H1 (cell line): Measurements from ENCODE around the gene SLC9A5. TPM values are rescaled to one million over a fixed set of nuclear protein-coding genes. Genes with fewer than 3 reads are reported as not detected.
A peak's percentile ranks its signal among the peaks of the same experiment; 100 is the strongest.

Experiments used
- CTCF ChIP-seq, 3 experiments: IDR thresholded peaks; 1 replicate in 2 of 3; 2 replicates in 1 of 3; pipeline versions ENCODE4 v1.5.1 to v1.6.1; 2011; ENCODE audit warnings: low read length in 3 of 3, mild to moderate bottlenecking in 3 of 3, inconsistent platforms in 2 of 3, low read depth in 1 of 3, moderate library complexity in 1 of 3; ENCODE audit not compliant: insufficient read depth in 1 of 3; ENCODE audit errors: control extremely low read depth in 1 of 3
- EP300 ChIP-seq, 2 experiments: IDR thresholded peaks; 1 replicate in 1 of 2; 2 replicates in 1 of 2; pipeline ENCODE4 v1.6.1; 2011 to 2012; ENCODE audit warnings: low read depth in 2 of 2, low read length in 2 of 2, mild to moderate bottlenecking in 2 of 2, borderline replicate concordance in 1 of 2, inconsistent platforms in 1 of 2, moderate library complexity in 1 of 2
- RAD21 ChIP-seq, 2 experiments: IDR thresholded peaks in 1 of 2; conservative IDR thresholded peaks in 1 of 2; 2 replicates each; pipeline ENCODE4 v1.6.1; 2011; ENCODE audit warnings: low read depth in 2 of 2, low read length in 2 of 2, improper control_type of control experiment in 1 of 2, inconsistent platforms in 1 of 2, mild to moderate bottlenecking in 1 of 2, moderate library complexity in 1 of 2
- polyA plus RNA-seq, 7 experiments: library from polyadenylated mRNA; depleted of rRNA in 3 of 7; stranded (reverse) in 5 of 7; unstranded in 2 of 7; fragments of >200 nt in 5 of 7; fragments of 200-250 nt in 2 of 7; gene quantifications; 1 replicate in 5 of 7; 2 replicates in 1 of 7; 4 replicates in 1 of 7; pipeline versions ENCODE4 v1.2.1 to v1.2.3, GENCODE V29; 2011 to 2013; ENCODE audit warnings: missing spikeins in 2 of 7, mixed read lengths in 2 of 7
- total RNA-seq: library from RNA; stranded (reverse); fragmentation: NEBNext Ultra II Directional; extraction: Animal tissue kit (Norgen Biotek cat#: 25700); gene quantifications from 2 replicates; pipeline ENCODE4 v1.2.1, GENCODE V29; 2021

The SLC9A5 gene
- total and polyA plus RNA-seq, 2 of the 8 experiments (the other 6 are each of a cell fraction or from before 2014, with no cell fraction given), result 7.9 to 8.6 TPM

- TF ChIP-seq CTCF (IDR thresholded peaks at IDR 0.05; ENCODE audit: control extremely low read depth in 1 of 3, insufficient read depth in 1 of 3, low read depth in 1 of 3, low read length in 3 of 3) (peak in 1 of 3 experiments; percentile 67; a peak in 1 of 4 replicates), EP300 (IDR thresholded peaks at IDR 0.05; ENCODE audit: borderline replicate concordance in 1 of 2, low read depth in 2 of 2, low read length in 2 of 2) (no peak), RAD21 (IDR thresholded peaks at IDR 0.05 in 1 of 2, conservative IDR thresholded peaks at IDR 0.05 in 1 of 2; ENCODE audit: low read depth in 2 of 2, low read length in 2 of 2) (peak in 1 of 2 experiments; percentile 61; a peak in 1 of 4 replicates)
Measured at GRCh38 chr16:67277999-67278772, 29.4 kb downstream of the SLC9A5 start (continued).
